Mammary epithelial cell (primary cell): Measurements from ENCODE around the gene APCDD1L.

ENCODE experiments used
- EZH2 ChIP-seq: IDR thresholded peaks from 2 replicates; pipeline ENCODE4 v1.6.1; 2012; ENCODE audit warnings: low read length, inconsistent platforms, borderline replicate concordance
- TF ChIP-seq, protein P1 (sequence below), 2 donors: IDR thresholded peaks in 1 of 2; conservative IDR thresholded peaks in 1 of 2; 2 replicates each; pipeline ENCODE4 v1.5.1; 2011 to 2012; ENCODE audit warnings: inconsistent platforms in 2 of 2, low read length in 2 of 2, mild to moderate bottlenecking in 2 of 2, control low read depth in 1 of 2, low read depth in 1 of 2; ENCODE audit not compliant: insufficient read depth in 1 of 2; ENCODE audit errors: extremely low read depth in 1 of 2

DNA sequence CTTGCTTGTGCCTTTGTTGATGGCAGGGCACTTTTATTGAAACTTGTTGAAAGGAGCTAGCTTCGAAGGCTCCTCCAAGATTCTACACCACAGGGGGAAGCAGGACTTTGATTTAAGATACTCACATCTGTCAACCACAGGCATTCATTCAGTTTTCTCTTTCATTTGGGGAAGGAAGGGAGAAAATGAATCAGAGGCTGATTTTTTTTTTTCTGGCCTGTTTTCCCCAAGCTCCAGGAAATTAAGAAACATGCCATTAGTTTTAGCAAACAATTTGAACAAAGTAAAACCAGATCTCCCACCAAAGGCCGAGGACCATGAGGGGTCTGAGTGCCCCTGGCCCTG lies 8.7 kb upstream of the APCDD1L start:
- TF ChIP-seq, protein P1, sequence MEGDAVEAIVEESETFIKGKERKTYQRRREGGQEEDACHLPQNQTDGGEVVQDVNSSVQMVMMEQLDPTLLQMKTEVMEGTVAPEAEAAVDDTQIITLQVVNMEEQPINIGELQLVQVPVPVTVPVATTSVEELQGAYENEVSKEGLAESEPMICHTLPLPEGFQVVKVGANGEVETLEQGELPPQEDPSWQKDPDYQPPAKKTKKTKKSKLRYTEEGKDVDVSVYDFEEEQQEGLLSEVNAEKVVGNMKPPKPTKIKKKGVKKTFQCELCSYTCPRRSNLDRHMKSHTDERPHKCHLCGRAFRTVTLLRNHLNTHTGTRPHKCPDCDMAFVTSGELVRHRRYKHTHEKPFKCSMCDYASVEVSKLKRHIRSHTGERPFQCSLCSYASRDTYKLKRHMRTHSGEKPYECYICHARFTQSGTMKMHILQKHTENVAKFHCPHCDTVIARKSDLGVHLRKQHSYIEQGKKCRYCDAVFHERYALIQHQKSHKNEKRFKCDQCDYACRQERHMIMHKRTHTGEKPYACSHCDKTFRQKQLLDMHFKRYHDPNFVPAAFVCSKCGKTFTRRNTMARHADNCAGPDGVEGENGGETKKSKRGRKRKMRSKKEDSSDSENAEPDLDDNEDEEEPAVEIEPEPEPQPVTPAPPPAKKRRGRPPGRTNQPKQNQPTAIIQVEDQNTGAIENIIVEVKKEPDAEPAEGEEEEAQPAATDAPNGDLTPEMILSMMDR (conservative IDR thresholded peaks at IDR 0.05 in 1 of 2, IDR thresholded peaks at IDR 0.05 in 1 of 2; ENCODE audit: extremely low read depth in 1 of 2, insufficient read depth in 1 of 2, low read depth in 1 of 2, low read length in 2 of 2), result no peak
- TF ChIP-seq EZH2, result no peak
